HUES64 (cell line): Measurements from ENCODE around the gene ACD.

Experiments
- H3K27ac ChIP-seq: 2 replicates; pipeline ENCODE4 v1.7.0; 2013; ENCODE audit warnings: low read depth, low read length, inconsistent platforms
- H3K27me3 ChIP-seq: 2 replicates; pipeline ENCODE4 v1.6.1; 2013; ENCODE audit warnings: mild to moderate bottlenecking, low read length; ENCODE audit not compliant: insufficient read depth
- H3K36me3 ChIP-seq: 2 replicates; pipeline ENCODE4 v1.6.1; 2013; ENCODE audit warnings: mild to moderate bottlenecking, low read length; ENCODE audit not compliant: insufficient read depth
- H3K4me1 ChIP-seq: 2 replicates; pipeline ENCODE4 v1.6.1; 2013; ENCODE audit warnings: mild to moderate bottlenecking, low read length, moderate library complexity; ENCODE audit not compliant: insufficient read depth
- H3K4me3 ChIP-seq: 2 replicates; pipeline ENCODE4 v1.5.1; 2013; ENCODE audit warnings: mild to moderate bottlenecking, low read length, moderate library complexity
- H3K9ac ChIP-seq: 2 replicates; pipeline ENCODE4 v1.6.1; 2013; ENCODE audit warnings: mild to moderate bottlenecking, low read depth, low read length
- H3K9me3 ChIP-seq: 2 replicates; pipeline ENCODE4 v1.6.1; 2013; ENCODE audit warnings: low read depth, low read length; ENCODE audit not compliant: insufficient read depth
- WGBS: fragments of 150-250, 120-280 bp; methylation state at CpG from one replicate; pipeline ENCODE4 v1.1.7; 2013; ENCODE audit warnings: missing lambda C conversion rate; 5-methylcytosine and 5-hydroxymethylcytosine counted together

Gene ACD

GRCh38 chr16:67661101-67661761 is 1.2 kb upstream of the ACD start:
- Histone ChIP-seq H3K4me3 (peak overlapping the region; percentile 86), H3K9me3 (no peaks in the 10 kb centered on the region), H3K36me3 (peaks cover 15% of the 10 kb centered on the region), H3K9ac (peak overlapping the region; percentile 22; the same call in 1 of the 2 replicates), H3K4me1 (peaks cover 4% of the 10 kb centered on the region; the same call in 1 of the 2 replicates), H3K27me3 (0 out of 2 replicates have a peak, but pooled peaks cover 2% of the 10 kb centered on the region), H3K27ac (no peak overlapping the region; the same call in 1 of the 2 replicates)
- 10% methylated on average over 39 of the region's 39 CpGs for WGBS

- peaks cover 21% of the 10 kb centered on the region for H3K36me3 ChIP-seq
- H3K27me3 ChIP-seq: 0 out of 2 replicates have a peak, but pooled peaks cover 2% of the 10 kb centered on the region
- WGBS: under 1% methylated on average over 48 of the region's 48 CpGs
- peaks cover 2% of the 10 kb centered on the region; the same call in 1 of the 2 replicates for H3K4me1 ChIP-seq
- peak within 1 kb of the TSS; percentile 65 for H3K9ac ChIP-seq
- peak within 1 kb of the TSS; percentile 86 for H3K4me3 ChIP-seq
- no peaks in the 10 kb centered on the region for H3K9me3 ChIP-seq
- H3K27ac ChIP-seq: peak within 1 kb of the TSS; percentile 90; the same call in 1 of the 2 replicates
These were observed 536 bp upstream of the ACD start, which contains the start of gene PARD6A for GRCh38 chr16:67660564-67661028. Gene PARD6A (plus strand): TSS chr16:67660960. CDS start chr16:67661039, 79 bp downstream.

DNA sequence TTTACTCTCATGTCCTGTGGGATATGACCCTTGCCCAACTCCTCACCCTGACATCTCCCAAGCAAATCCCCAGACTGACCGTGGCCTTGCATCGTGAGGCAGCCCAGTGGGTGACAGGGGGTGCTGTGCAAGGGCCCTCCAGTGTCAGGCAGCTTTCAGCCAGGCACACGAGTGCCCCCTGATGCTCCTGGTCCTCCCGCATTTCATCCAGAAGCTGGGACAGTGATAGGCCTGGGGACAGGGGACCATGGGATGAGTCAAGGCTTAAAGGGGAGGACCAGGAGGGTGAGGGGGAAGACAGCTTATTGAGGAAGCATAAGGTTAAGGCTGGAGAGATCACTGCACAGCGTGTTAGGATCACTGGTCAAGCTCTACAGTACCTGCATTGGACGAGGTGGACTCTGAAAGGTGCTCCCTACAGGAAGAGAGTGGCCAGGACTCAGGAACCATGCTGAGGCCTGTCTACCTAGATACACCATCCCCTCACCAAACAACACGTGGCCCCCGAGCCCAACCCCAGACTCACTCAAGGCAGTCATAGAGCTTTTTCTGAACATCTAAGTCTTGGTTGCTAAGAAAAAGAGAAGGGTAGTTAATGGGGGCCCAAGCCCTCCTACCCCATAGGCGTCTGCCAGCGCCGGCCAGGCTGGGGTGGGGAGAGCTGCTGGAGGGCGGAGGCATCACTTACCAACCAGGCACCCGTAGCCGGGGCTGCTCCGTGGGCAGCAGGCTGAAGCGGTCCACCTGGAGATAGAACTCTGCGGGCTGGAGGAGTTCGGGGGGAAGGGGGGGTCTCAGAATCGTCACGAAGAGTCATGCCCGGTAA is 998 bp downstream of the ACD start:
- H3K36me3 ChIP-seq: peaks cover 21% of the 10 kb centered on the region
- peak overlapping the region; percentile 86 for H3K4me3 ChIP-seq
- WGBS: 41% methylated on average over 21 of the region's 21 CpGs
- H3K9me3 ChIP-seq: no peaks in the 10 kb centered on the region
- peak overlapping the region; percentile 65 for H3K9ac ChIP-seq
- H3K27ac ChIP-seq: no peak overlapping the region
- H3K4me1 ChIP-seq: no peaks in the 10 kb centered on the region
- peaks cover 7% of the 10 kb centered on the region; the same call in 1 of the 2 replicates for H3K27me3 ChIP-seq

- H3K4me1 ChIP-seq: no peaks in the 10 kb centered on the region
- H3K9ac ChIP-seq: no peak overlapping the region
- H3K4me3 ChIP-seq: no peak overlapping the region
- 95% methylated on average over 17 of the region's 18 CpGs for WGBS
- H3K27me3 ChIP-seq: peaks cover 16% of the 10 kb centered on the region
- peaks cover 21% of the 10 kb centered on the region for H3K36me3 ChIP-seq
- H3K27ac ChIP-seq: no peak overlapping the region
- no peaks in the 10 kb centered on the region for H3K9me3 ChIP-seq
These were observed 2.1 kb downstream of the ACD start for GRCh38 chr16:67657751-67658518.

DNA sequence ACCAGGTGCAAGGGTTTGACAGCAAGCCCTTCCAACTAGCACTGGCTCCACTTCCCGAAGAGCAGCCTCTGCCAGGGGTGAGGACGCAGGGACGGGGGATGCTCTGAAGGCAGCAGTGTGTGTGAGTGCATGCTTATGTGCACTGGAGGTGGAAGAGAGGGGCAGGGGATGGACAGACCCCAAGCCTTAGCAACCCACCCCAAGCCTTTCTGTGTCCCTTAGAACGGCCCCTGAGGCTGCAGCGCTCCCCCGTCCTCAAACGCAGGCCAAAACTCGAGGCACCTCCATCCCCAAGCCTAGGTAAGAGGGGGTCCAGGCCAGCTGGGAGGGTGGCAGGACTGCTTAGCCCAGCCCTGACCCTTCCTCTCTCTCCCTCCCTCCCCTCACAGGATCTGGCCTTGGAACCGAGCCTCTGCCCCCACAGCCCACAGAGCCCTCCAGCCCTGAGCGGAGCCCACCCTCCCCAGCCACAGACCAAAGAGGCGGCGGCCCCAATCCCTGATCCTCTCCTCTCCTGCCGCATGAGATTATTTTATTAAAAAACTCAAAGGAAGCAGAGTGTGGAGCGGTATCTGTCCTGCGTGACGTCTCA is 2.9 kb downstream of the ACD start:
- H3K4me1 ChIP-seq: no peaks in the 10 kb centered on the region
- WGBS: 92% methylated on average over 16 of the region's 16 CpGs
- no peak overlapping the region for H3K9ac ChIP-seq
- peaks cover 20% of the 10 kb centered on the region for H3K27me3 ChIP-seq
- no peak overlapping the region for H3K4me3 ChIP-seq
- no peak overlapping the region for H3K27ac ChIP-seq
- no peaks in the 10 kb centered on the region for H3K9me3 ChIP-seq
- peaks cover 21% of the 10 kb centered on the region for H3K36me3 ChIP-seq

DNA sequence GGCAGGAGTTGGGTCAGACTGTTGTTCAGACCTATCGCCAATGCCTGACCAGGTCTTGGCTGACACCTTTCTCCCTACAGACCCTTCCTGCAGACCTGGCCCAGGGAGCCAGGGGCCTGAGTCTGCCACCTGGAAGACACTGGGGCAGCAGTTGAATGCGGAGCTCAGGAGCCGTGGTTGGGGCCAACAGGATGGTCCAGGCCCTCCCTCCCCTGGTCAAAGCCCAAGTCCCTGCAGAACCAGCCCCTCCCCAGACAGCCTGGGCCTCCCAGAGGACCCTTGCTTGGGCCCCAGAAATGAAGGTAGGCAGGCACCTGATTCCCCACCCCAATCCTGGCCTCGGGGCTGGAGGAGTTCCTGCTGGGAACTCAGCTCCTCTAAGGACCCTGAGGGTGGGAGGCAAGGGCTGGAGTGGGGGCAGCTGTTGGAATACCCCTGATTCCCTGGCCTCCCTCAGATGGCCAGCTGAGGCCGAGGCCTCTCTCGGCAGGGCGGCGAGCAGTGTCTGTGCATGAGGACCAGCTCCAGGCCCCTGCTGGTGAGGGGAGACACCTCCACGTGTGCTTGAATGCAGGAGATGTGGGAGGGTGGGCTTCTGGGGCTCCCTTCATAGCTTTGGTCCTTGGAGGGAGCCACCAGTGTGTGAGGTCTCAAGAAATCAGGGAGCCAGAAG is 3.6 kb downstream of the ACD start:
- Histone ChIP-seq H3K9me3 (no peaks in the 10 kb centered on the region), H3K27me3 (peaks cover 20% of the 10 kb centered on the region), H3K4me3 (no peak overlapping the region), H3K27ac (no peak overlapping the region), H3K9ac (no peak overlapping the region), H3K36me3 (peaks cover 24% of the 10 kb centered on the region), H3K4me1 (no peaks in the 10 kb centered on the region)
- WGBS: 92% methylated on average over 9 of the region's 9 CpGs

DNA sequence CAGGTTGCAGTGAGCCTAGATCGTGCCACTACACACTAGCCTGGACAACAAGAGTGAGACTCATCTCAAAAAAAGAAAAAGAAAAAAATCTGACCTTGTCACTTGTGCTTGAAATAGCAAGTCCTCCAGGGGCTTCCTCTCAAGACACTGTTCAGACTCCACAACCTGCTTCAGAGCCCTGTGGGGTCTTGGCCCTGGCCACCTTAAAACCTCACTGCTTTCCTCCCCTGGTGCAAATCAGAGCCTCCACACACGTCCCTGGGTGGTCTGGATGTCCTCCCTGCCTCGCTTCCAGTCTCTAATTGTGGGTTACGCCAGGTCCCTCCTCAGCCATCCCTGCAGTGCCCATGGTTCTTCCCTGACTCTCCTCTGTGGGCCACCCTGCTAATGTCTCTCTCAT is 4.7 kb downstream of the ACD start:
- Histone ChIP-seq H3K27me3 (peaks cover 24% of the 10 kb centered on the region), H3K9me3 (no peaks in the 10 kb centered on the region), H3K9ac (no peak overlapping the region), H3K4me3 (no peak overlapping the region), H3K4me1 (no peaks in the 10 kb centered on the region), H3K36me3 (peaks cover 26% of the 10 kb centered on the region), H3K27ac (no peak overlapping the region)
- WGBS: 88% methylated on average over 4 of the region's 4 CpGs

DNA sequence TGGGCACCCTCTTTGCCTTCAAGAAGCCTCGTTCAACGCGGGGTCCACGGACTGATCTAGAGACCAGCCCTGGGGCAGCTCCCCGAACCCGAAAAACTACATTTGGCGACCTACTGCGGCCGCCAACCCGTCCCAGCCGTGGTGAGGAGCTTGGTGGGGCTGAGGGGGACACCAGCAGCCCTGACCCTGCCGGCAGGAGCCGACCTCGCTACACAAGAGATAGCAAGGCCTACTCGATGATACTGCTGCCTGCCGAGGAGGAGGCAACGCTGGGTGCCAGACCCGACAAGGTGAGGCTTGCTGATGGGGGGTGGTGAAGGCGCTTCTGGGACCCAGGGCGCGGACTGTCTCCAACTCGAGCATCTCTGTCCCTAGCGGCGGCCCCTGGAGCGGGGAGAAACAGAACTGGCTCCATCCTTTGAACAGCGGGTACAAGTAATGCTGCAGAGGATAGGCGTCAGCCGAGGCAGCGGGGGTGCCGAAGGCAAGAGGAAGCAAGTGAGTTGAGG is 5.6 kb downstream of the ACD start:
- WGBS: 91% methylated on average over 30 of the region's 30 CpGs
- H3K4me3 ChIP-seq: no peak overlapping the region
- peaks cover 31% of the 10 kb centered on the region for H3K36me3 ChIP-seq
- no peaks in the 10 kb centered on the region for H3K4me1 ChIP-seq
- H3K27me3 ChIP-seq: peaks cover 22% of the 10 kb centered on the region
- no peaks in the 10 kb centered on the region for H3K9me3 ChIP-seq
- H3K27ac ChIP-seq: no peak overlapping the region
- H3K9ac ChIP-seq: no peak overlapping the region

DNA sequence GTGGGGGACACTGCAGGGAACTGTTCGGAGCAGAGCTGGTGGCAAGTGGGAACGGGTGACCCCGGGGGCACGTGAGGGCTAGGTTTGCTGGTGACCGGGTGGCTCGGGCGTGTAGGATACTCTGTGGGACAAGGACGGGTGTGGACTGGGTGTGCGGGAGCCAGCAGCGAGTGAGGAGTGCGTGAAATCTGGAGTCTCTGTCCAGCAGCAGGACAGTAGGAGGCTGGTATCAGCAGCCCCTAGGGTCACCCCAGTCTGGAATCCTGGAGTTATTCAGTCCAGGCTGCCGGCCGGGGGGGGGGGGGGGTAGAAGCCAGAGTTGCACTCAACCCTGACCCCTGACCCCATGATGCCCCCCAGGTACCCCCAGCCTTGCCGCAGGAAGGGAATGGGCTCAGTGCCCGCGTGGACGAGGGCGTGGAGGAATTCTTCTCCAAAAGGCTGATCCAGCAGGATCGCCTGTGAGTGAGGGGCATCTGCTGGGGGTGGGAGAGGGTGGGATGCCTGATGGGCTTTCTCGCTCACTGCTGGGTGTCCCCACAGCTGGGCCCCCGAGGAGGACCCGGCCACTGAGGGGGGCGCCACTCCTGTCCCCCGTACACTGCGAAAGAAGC is 6.2 kb downstream of the ACD start:
- H3K4me1 ChIP-seq: no peaks in the 10 kb centered on the region
- H3K27ac ChIP-seq: no peak overlapping the region
- 55% methylated on average over 23 of the region's 25 CpGs for WGBS
- peak overlapping the region; percentile 65 for H3K4me3 ChIP-seq
- H3K36me3 ChIP-seq: peaks cover 31% of the 10 kb centered on the region
- no peak overlapping the region for H3K9ac ChIP-seq
- H3K9me3 ChIP-seq: no peaks in the 10 kb centered on the region
- peaks cover 22% of the 10 kb centered on the region for H3K27me3 ChIP-seq
